BLaER1 treated with 17β-estradiol and CSF1 and Interleukin-3, amounts not matched to agents 10 nM and 100 nM (cell line): ENCODE measurements around the gene LDB2.

Experiments
- H3K27ac ChIP-seq, 11 experiments: shearing (Covaris generic); formaldehyde crosslinking; 2 replicates each; pipeline ENCODE4 v1.8.1; 2022
- H3K27me3 ChIP-seq, 11 experiments: shearing (Covaris generic); formaldehyde crosslinking; 2 replicates each; pipeline ENCODE4 v1.8.1; 2022
- H3K36me3 ChIP-seq, 11 experiments: shearing (Covaris generic); formaldehyde crosslinking; 2 replicates each; pipeline ENCODE4 v1.8.1; 2022
- H3K4me1 ChIP-seq, 10 experiments: shearing (Covaris generic); formaldehyde crosslinking; 2 replicates each; pipeline ENCODE4 v1.8.1; 2022
- H3K4me2 ChIP-seq, 11 experiments: shearing (Covaris generic); formaldehyde crosslinking; 2 replicates each; pipeline ENCODE4 v1.8.1; 2022
- H3K4me3 ChIP-seq, 10 experiments: shearing (Covaris generic); formaldehyde crosslinking; 2 replicates each; pipeline ENCODE4 v1.8.1; 2022
- H3K9ac ChIP-seq, 11 experiments: shearing (Covaris generic); formaldehyde crosslinking; 2 replicates each; pipeline ENCODE4 v1.8.1; 2022
- H3K9me3 ChIP-seq, 11 experiments: shearing (Covaris generic); formaldehyde crosslinking; replicated peaks in 1 of 11; 2 replicates each; pipeline ENCODE4 v1.8.1; 2022
- H4K20me1 ChIP-seq, 11 experiments: shearing (Covaris generic); formaldehyde crosslinking; 2 replicates each; pipeline ENCODE4 v1.8.1; 2022
- Cebpa-rat ChIP-seq, 11 experiments: shearing (Covaris generic); IDR thresholded peaks; 2 replicates each; pipeline ENCODE4 v1.8.1; 2022

LDB2 gene

GRCh38 chr4:16867827-16868226, 30.6 kb downstream of the LDB2 start:
- H4K20me1 ChIP-seq = no peaks in the 10 kb centered on the region
- TF ChIP-seq Cebpa-rat (IDR thresholded peaks at IDR 0.05) = no peak

DNA sequence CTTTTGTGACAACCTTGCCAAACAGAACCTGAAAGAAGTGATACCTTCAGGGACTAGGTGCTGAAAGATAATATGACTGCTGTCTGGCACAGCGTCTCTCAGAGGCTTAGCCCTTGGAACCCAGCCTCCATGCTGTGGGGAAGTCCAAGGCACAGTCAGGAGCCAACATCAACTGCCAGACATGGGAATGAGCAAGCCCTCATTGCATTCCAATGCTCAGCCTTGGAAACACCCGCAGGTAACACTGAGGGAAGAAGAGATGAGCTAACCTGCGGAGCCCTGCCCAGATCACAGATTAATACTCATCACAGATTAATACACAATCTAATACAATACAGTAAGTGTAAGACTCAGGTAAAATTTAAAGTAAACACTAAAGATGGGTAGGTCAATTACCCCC, 31.5 kb downstream of the LDB2 start:
- no peak overlapping the region for H3K4me2 ChIP-seq
- no peaks in the 10 kb centered on the region for H4K20me1 ChIP-seq
- H3K9ac ChIP-seq = no peak overlapping the region
- H3K27ac ChIP-seq = no peak overlapping the region
- H3K4me1 ChIP-seq = no peaks in the 10 kb centered on the region
- H3K9me3 ChIP-seq = no peaks in the 10 kb centered on the region
- no peak overlapping the region for H3K4me3 ChIP-seq
- H3K36me3 ChIP-seq = no peaks in the 10 kb centered on the region
- TF ChIP-seq Cebpa-rat (IDR thresholded peaks at IDR 0.05) = no peak
- H3K27me3 ChIP-seq = no peaks in the 10 kb centered on the region

More at GRCh38 chr4:16867827-16868226, 30.6 kb downstream of the LDB2 start:
- Histone ChIP-seq H3K36me3 (no peaks in the 10 kb centered on the region), H3K4me3 (no peak overlapping the region), H3K4me2 (no peak overlapping the region), H3K4me1 (no peaks in the 10 kb centered on the region), H3K9me3 (no peaks in the 10 kb centered on the region), H3K9ac (no peak overlapping the region), H3K27me3 (no peaks in the 10 kb centered on the region), H3K27ac (no peak overlapping the region)

DNA sequence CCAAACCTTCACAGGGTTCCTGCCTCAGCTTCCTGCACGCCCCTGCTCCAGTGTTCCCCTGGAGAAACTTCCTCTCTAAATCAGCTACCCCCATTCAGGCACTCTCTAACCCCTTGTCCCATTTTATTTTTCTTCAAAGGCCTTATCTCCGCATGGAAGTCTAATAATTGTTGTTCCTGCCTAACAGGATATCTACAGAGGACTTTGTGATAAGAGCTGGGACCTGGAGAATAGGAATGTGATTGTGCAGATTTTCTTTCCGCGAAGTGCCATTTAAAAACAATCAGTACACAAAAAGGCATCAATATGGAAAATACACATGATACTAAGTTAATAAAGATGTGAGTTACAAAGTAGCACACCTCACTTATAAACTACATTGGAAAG, 32.6 kb downstream of the LDB2 start:
- Histone ChIP-seq H4K20me1 (no peaks in the 10 kb centered on the region), H3K4me3 (no peak overlapping the region), H3K9ac (no peak overlapping the region), H3K4me2 (no peak overlapping the region), H3K27ac (no peak overlapping the region), H3K4me1 (no peaks in the 10 kb centered on the region), H3K27me3 (no peaks in the 10 kb centered on the region), H3K9me3 (no peaks in the 10 kb centered on the region), H3K36me3 (no peaks in the 10 kb centered on the region)
- TF ChIP-seq Cebpa-rat (IDR thresholded peaks at IDR 0.05) = no peak

- no peak overlapping the region for H3K4me3 ChIP-seq
- H3K4me1 ChIP-seq = no peaks in the 10 kb centered on the region
- no peak overlapping the region for H3K4me2 ChIP-seq
- no peak for TF ChIP-seq Cebpa-rat (IDR thresholded peaks at IDR 0.05)
- no peaks in the 10 kb centered on the region for H3K27me3 ChIP-seq
- H3K36me3 ChIP-seq = no peaks in the 10 kb centered on the region
- no peaks in the 10 kb centered on the region for H3K9me3 ChIP-seq
- no peak overlapping the region for H3K27ac ChIP-seq
- no peak overlapping the region for H3K9ac ChIP-seq
- no peaks in the 10 kb centered on the region for H4K20me1 ChIP-seq
Measured at GRCh38 chr4:16865209-16865896, 33.1 kb downstream of the LDB2 start.

DNA sequence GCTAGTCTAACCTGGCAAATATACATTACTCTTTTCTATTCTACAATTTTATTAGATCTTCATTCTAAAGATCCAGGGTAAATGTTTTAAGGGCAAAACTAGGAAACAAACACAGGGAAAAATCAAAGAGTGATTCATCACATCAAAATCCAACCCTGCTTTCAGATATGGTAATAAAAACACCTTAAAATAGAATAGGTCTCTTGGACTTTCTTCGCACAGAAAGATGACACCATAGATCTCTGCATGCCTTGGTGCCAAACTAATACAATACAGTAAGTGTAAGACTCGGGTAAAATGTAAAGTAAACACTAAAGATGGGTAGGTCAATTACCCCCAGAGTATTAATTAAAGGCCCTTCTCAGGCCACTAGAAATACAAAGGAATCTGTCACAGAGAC, 34.2 kb downstream of the LDB2 start:
- Histone ChIP-seq H4K20me1 (no peaks in the 10 kb centered on the region), H3K27me3 (no peaks in the 10 kb centered on the region), H3K4me1 (no peaks in the 10 kb centered on the region), H3K4me2 (no peak overlapping the region), H3K9ac (no peak overlapping the region), H3K9me3 (no peaks in the 10 kb centered on the region), H3K27ac (no peak overlapping the region), H3K4me3 (no peak overlapping the region), H3K36me3 (no peaks in the 10 kb centered on the region)
- TF ChIP-seq Cebpa-rat (IDR thresholded peaks at IDR 0.05) = no peak

DNA sequence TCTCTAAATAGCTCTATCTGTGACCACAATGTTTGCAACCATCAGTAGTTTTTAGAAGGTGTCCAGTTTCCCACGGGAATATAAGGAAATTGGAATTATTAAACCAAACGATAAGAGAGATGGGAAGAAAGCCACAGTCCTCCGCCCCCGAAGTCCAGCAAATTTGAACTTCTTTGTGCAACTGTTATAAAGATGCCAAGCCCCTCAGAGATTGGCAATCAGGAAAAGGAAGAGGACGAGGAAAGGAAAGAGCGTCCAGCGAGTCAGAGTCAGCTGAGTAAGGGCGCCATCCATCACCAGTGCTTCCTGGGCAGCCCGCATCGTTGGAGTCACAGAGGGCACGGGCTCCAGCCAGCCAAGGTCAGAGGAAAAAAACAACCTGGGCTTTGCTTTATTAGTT, 35.7 kb downstream of the LDB2 start:
- Histone ChIP-seq H3K9ac (no peak overlapping the region), H3K9me3 (no peaks in the 10 kb centered on the region), H4K20me1 (no peaks in the 10 kb centered on the region), H3K27me3 (no peaks in the 10 kb centered on the region), H3K36me3 (no peaks in the 10 kb centered on the region), H3K4me2 (no peak overlapping the region), H3K27ac (no peak overlapping the region), H3K4me3 (no peak overlapping the region), H3K4me1 (no peaks in the 10 kb centered on the region)
- no peak for TF ChIP-seq Cebpa-rat (IDR thresholded peaks at IDR 0.05)

- no peak overlapping the region for H3K4me2 ChIP-seq
- H3K9ac ChIP-seq = no peak overlapping the region
- H3K4me1 ChIP-seq = no peaks in the 10 kb centered on the region
- no peaks in the 10 kb centered on the region for H3K27me3 ChIP-seq
- no peaks in the 10 kb centered on the region for H3K36me3 ChIP-seq
- H3K9me3 ChIP-seq = no peaks in the 10 kb centered on the region
- no peak overlapping the region for H3K4me3 ChIP-seq
- no peak for TF ChIP-seq Cebpa-rat (IDR thresholded peaks at IDR 0.05)
- H3K27ac ChIP-seq = no peak overlapping the region
- no peaks in the 10 kb centered on the region for H4K20me1 ChIP-seq
Measured at GRCh38 chr4:16860516-16860915, 37.9 kb downstream of the LDB2 start.

GRCh38 chr4:16859031-16859430, 39.4 kb downstream of the LDB2 start:
- Histone ChIP-seq H3K9ac (no peak overlapping the region), H3K36me3 (no peaks in the 10 kb centered on the region), H3K4me3 (no peak overlapping the region), H3K9me3 (no peaks in the 10 kb centered on the region), H4K20me1 (no peaks in the 10 kb centered on the region), H3K27me3 (no peaks in the 10 kb centered on the region), H3K4me2 (no peak overlapping the region), H3K27ac (no peak overlapping the region), H3K4me1 (no peaks in the 10 kb centered on the region)
- no peak for TF ChIP-seq Cebpa-rat (IDR thresholded peaks at IDR 0.05)

- Histone ChIP-seq H3K27ac (no peak overlapping the region), H3K4me2 (no peak overlapping the region), H3K4me3 (no peak overlapping the region), H4K20me1 (no peaks in the 10 kb centered on the region), H3K9me3 (no peaks in the 10 kb centered on the region), H3K9ac (no peak overlapping the region), H3K4me1 (no peaks in the 10 kb centered on the region), H3K27me3 (no peaks in the 10 kb centered on the region), H3K36me3 (no peaks in the 10 kb centered on the region)
- TF ChIP-seq Cebpa-rat (IDR thresholded peaks at IDR 0.05) = no peak
Measured at GRCh38 chr4:16858275-16858752, 40.1 kb downstream of the LDB2 start.

- no peak for TF ChIP-seq Cebpa-rat (IDR thresholded peaks at IDR 0.05)
- no peaks in the 10 kb centered on the region for H3K36me3 ChIP-seq
- no peak overlapping the region for H3K4me2 ChIP-seq
- no peaks in the 10 kb centered on the region for H4K20me1 ChIP-seq
- no peak overlapping the region for H3K9ac ChIP-seq
- H3K9me3 ChIP-seq = no peaks in the 10 kb centered on the region
- no peaks in the 10 kb centered on the region for H3K4me1 ChIP-seq
- H3K4me3 ChIP-seq = no peak overlapping the region
- no peaks in the 10 kb centered on the region for H3K27me3 ChIP-seq
- no peak overlapping the region for H3K27ac ChIP-seq
Measured at GRCh38 chr4:16857425-16857824, 41.0 kb downstream of the LDB2 start.
